ENCODE measurements around the gene PCDH9.
A peak's percentile ranks its signal among the peaks of the same experiment; 100 is the strongest.

The PCDH9 gene

DNA sequence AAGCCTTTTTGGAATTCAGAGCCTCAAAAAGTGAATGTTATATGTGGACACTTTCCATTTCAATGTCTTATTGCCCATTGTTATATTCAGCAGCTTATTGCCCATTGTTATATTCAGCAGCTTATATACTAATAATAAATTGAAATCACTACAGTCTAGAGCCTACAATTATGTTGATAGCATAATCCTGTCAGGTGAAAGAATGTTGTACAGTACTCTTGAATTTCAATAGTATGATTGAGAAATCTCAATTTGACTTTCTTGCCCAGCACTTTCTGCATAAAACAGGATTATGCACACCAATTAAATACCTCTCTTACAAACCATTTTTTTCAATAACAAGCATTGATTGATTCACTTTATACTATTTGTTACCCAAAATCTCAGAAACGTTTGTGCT is 260.8 kb downstream of the PCDH9 start:
- DNase-seq (ENCODE audit: low spot score), result no peak

DNA sequence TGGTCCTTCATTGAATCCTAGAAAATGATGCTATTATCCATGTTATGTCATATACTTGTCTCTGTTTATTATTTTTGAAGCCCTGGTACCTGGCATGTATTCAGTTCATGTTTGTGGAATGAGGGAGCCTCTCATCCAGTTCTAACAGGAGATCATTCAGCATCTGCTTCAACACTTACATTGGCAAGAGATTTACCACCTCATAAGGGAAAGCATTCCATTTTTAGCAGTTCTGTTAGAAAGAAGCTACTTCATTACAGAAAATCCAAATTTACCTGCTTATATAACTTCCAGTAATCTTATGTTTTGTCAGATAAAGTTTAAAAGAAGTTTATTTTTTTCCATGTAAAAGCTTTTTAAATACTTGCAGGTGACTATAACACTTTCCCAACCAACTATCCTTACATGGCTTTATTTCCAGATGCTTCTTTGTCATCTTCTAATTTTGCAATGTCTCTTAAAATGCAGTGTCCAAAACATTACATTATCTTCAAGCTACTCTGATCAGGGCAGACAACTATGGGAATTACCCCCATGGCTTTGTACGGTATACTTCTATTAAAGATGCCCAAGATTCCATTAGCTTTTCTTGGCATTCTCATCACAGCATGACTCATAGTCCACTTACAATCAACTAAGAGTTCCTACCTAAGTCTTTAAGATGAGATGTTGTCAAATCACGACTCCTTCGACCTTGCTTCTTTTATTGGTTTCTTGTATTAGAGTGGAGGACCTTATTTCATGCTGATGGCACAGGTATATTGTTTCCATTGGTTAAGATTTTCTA is 262.1 kb downstream of the PCDH9 start:
- no peak for DNase-seq (ENCODE audit: low spot score)

- no peak for DNase-seq (ENCODE audit: low spot score)
Measured at GRCh38 chr13:66965181-66965580, 265.0 kb downstream of the PCDH9 start.

DNA sequence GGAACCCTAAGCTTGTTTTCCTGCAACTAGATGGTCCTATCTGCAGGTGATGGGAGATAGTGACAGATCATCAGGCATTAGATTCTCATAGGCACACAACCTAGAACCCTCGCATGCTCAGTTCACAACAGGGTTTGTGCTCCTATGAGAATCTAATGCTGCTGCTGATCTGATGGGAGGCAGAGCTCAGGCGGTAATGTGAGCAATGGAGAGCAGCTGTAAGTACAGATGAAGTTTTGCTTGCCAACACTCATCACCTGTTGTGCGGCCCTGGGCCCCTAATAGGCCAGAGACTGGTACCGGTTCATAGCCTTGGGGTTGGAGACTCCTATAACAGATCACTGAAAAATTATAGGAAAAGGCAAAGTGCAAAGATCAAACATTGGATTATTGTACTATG is 267.2 kb downstream of the PCDH9 start:
- no peak for DNase-seq (ENCODE audit: low spot score)

- no peak for DNase-seq (ENCODE audit: low spot score)
Measured at GRCh38 chr13:66958611-66959010, 271.5 kb downstream of the PCDH9 start.

DNA sequence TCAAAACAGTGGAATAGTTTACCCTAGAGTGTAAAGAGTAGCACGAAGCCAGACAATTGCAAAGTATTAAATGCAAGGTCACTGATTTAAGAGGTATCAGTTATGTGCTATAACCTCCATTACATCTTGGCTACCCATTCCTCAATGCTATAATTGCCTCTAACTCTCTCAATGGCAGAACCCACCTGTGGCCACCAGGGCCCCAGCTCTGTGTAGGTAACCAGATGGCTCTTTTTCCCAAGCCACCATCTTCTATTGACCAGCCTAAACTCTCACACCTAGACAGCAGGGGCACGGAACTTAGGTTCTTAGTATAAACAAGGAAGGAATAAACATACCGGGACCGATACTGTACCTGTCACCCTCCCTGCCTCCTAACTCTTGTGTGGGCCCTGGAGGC is 277.6 kb downstream of the PCDH9 start:
- no peak for DNase-seq (ENCODE audit: low spot score)

- no peak for DNase-seq (ENCODE audit: low spot score)
Measured at GRCh38 chr13:66951426-66951825, 278.7 kb downstream of the PCDH9 start.

DNA sequence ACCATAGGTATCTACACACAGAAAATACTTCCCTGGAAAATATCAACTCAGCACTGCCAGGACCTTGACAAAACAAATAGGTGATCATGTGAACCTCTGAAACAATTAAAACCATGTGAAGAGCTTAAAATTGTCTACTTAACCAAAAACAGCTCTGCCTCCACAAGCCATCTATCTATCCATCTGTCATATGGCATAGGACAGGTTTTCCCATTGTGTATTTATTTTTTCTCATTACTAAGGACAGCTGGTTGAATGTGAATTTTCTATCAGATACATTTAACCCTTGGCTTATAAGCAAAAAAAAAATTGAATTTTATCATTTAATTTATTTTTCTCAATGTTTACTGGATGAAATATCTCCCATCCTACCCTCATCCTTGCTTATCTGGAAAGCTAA is 279.5 kb downstream of the PCDH9 start:
- no peak for DNase-seq (ENCODE audit: low spot score)

GRCh38 chr13:66948910-66949309 is 281.2 kb downstream of the PCDH9 start:
- no peak for DNase-seq (ENCODE audit: low spot score)

DNA sequence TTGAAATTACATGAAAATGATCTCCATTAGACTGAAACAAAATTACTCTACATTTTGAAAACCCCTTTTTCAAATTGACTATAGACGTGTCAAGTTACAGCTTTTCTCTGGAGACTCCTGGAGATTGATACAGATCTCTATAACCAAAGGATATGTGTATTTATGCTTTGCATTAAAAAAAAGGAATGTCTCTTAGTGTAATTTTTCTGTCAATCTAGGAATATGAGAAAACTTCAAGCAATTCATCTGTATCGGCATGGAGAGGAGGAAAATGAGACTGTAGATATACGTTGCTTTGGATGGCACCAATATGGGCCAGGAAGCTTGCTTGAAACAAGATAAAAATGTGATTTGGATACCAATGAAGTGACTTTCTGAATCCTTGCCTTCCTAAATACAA is 286.6 kb downstream of the PCDH9 start:
- no peak for DNase-seq (ENCODE audit: low spot score)

DNA sequence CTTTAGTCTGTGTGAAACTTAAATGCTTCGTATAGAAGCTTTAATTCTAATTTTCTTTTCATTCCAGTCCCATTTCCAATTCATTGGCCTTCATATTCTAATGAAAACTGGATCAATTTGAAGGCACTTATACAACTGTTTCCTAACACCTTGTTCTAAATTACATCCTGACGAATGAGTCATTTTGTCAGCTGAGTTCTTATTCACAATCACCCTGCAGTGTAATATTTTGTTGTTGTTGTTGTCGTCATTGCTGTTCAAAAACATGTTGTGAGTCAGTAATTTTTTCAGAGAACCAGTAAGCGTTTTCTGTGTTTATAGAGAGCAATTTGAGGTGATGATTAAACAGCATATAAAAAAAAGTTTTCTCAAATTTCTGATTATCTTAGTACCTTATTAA is 290.0 kb downstream of the PCDH9 start:
- no peak for DNase-seq (ENCODE audit: low spot score)

- no peak for DNase-seq (ENCODE audit: low spot score)
Measured at GRCh38 chr13:66937423-66937822, 292.7 kb downstream of the PCDH9 start.

- peak; percentile 1 for DNase-seq (ENCODE audit: low spot score)
Measured at GRCh38 chr13:66933994-66934393, 296.1 kb downstream of the PCDH9 start.

DNA sequence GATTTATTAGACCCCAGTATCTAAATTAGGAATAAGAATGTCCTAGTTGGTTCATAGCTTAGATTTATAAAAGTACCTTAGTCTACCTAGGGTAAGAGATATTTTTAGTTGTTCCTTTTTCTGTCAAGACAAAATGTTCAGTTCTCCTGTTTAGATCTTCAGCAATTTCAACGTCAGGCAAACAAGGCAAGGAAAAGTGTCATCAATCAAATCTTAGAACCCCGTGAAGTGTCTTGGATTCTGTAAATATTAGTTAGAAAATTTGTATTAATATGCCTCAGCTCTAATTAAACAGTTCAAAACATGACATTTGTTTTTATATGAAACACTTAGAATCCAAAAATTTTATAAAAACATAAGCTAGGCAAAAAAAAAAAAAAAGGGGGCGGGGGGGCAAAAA is 296.6 kb downstream of the PCDH9 start:
- no peak for DNase-seq (ENCODE audit: low spot score)

DNA sequence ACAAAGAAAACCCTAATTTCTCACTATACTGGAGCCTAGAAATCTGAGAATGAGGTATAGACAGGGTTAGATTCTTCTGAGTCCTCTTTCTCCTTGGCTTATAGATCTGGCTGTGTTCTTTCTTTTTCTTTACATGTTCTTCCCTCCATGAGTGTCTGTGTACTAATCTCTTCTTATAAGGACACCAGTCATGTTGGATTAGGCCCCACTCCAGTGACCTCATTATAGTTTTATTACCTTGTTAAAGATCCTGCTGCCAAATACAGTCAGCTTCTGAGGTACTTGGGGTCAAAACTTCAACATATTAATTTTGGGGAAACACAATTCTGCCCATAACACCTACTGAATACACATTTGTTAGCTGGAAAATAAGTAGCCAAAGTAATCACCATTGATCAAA is 302.6 kb downstream of the PCDH9 start:
- DNase-seq (ENCODE audit: low spot score), result no peak

GRCh38 chr13:66926851-66927524 is 303.1 kb downstream of the PCDH9 start:
- no peak for DNase-seq (ENCODE audit: low spot score)

GRCh38 chr13:66926200-66926850 is 303.8 kb downstream of the PCDH9 start:
- no peak for DNase-seq (ENCODE audit: low spot score)

GRCh38 chr13:66922444-66922843 is 307.7 kb downstream of the PCDH9 start:
- no peak for DNase-seq (ENCODE audit: low spot score)

DNA sequence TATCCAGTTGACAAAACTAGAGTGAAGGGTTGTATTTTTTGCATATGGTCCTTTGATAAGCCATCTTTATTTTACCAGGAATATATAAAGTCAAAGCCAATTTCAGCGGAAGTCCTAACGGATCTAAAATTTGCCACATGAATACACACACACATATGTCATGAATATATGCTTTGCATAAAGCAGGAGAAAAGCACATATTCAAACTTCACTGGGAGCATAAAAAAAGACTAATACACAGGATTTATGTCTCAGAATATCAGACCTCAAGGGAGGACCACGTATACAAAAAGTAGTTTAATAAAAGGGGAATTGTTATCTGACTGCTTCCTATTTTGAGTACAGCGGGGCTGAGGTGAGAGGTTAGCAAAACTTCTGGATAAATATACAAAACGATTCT is 308.7 kb downstream of the PCDH9 start:
- DNase-seq (ENCODE audit: low spot score), result no peak

GRCh38 chr13:66915596-66916185 is 314.4 kb downstream of the PCDH9 start:
- DNase-seq (ENCODE audit: low spot score), result peak; percentile 2

DNA sequence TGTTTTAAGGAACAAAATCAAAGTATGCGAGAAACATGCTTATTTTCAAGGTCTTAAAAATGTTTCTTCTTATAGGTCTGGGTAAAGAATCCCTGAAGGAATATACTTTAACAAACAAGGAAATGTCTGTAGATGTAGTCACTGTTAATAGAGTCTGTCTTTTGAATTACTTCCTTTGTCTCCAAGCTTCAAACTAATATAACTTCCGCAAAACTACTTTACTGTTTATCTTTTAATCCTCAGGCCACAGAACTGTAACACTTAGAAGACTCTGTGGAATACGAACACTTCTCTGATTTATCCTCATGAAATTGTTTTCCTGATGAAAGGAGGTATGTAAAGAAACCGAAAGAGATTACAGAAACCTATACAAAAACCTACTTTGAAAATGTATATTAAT is 316.0 kb downstream of the PCDH9 start:
- DNase-seq (ENCODE audit: low spot score), result no peak

DNA sequence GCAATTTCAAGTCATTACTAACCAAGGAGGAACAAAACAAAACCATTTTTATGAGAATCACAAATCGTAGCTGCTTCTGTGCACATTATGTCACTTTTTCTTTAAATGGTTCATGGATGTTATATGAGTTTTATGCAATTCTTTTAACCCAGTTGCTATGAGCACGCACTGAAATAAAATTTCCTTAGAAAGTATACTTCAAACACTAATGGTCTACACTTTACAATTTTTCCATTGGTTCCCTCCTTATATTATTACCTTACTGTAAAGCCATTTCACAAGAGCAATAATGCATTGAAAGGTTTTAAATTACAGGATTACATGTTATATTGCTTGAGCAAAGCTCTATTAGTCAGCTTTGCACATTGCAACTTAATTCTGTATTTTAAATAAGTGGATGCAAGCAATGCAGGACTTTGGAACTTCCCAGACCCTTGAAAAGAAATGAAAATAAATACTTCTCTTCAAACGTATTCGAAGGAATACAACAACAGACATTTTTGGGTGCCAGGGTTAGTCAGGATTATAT is 318.7 kb downstream of the PCDH9 start:
- no peak for DNase-seq (ENCODE audit: low spot score)

DNA sequence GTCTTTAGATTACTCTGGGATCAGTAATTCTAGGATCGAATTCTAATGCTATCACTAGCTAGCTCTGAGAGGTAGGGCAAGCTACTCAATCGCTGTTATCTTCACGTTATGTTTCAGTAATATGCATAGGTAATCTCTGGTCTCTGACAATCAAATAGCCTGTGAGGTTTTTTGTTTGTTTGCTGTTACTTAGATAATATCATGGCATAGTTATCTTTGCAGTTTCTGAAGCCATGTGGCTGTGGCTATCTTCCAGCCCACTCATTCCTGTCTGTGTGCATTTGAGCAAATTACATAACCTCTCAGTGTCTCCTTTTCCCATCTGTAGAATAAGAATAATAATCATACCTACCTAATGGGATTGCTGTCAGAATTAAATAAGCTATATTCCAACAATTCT is 330.2 kb downstream of the PCDH9 start:
- DNase-seq (ENCODE audit: low spot score), result no peak

All from hepatic stellate cell (primary cell).